HK-2 (cell line): ENCODE data around the gene ALDH3A2.

Experiments
- DNase-seq: peaks from one replicate; pipeline ENCODE4 v3.0.0-alpha.2; 2018; ENCODE audit not compliant: unreplicated experiment

Gene ALDH3A2

GRCh38 chr17:19648475-19649273 lies at the start of gene ALDH3A2:
Gene ALDH3A2 (plus strand): TSS chr17:19648751. CDS start chr17:19648972, 221 bp downstream.
- DNase-seq, result peak; percentile 98

GRCh38 chr17:19610311-19610710 lies 38.2 kb upstream of the ALDH3A2 start:
- no peak for DNase-seq

DNA sequence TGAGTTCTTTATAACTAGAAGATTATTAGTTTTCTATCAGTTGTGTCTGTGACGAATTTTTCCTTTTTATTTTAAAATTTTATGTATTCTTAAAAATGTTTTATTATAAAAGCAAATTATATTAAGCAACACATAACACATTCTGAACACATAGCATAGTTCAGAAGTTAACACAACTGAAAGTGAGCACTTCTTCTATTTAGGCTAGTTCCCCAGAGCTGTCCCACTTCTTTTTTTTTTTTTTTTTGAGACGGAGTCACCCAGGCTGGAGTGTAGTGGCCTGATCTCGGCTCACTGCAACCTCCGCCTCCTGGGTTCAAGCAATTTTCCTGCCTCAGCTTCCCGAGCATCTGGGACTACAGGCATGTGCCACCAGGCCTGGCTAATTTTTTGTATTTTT lies 37.7 kb upstream of the ALDH3A2 start:
- DNase-seq, result no peak

- no peak for DNase-seq
These were observed 34.6 kb upstream of the ALDH3A2 start for GRCh38 chr17:19613979-19614378.

DNA sequence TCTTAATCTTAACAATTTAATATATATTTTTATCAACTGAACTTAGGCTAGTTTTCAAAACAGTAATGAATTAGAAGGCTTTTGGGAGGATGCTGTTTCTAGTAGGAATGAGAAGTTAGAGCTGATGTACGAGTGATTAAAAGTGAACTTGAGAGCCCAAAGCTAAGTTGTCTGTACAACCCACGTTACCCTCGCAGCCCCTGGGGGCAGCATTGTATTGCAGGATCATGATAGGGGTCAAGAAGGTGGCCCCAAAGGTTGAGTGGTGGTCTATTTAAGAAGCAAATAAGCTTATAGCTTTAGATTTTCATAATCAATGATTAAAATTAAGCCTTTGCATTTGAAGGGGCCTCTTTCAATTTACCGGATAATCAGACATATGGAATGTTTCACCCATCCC lies 33.7 kb upstream of the ALDH3A2 start:
- DNase-seq, result no peak

DNA sequence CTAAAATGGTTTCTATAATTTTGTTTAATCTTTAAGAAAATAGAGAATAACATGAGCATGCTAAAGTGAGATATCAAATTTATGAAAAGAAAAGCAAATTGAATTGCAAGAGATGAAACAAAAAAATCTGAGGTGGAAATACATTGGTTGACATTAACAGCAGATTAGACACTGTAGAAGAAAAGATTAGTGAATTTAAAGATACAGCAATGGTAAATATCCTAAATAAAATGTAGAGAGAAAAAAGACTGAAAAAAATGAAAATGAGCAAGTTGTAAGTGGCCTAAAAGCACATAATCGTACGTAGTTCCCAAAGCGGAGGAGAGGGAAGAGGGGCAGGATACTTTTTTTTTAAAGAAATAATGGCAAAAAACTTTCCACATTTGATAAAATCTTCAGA lies 30.5 kb upstream of the ALDH3A2 start:
- DNase-seq, result no peak

DNA sequence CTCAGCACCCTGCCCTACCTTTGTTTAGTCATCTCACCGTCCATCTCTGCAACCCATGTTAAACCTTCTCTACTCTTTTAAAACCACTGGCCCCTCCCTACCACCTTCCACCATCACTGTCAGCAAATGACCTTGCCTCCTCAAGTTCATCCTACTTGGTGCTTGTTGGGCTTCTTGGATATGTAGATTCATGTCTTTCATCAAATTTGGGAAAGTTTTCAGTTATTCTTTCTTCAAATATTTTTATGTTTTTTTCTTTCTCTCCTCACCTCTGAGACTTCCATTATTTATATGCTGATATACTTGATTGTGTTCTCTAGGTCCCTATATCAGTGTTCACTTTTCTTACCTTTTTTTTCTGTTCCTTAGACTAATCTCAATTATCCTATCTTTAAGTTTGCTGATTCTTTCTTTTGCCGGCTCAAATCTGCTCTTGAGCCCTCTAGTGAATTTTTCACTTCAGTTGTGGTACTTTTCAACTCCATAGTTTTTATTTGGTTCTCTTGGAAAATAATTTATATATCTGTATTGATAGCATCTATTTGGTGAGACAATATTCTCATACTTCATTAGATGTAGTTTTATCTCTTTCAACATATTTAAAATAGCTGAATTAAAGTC lies 28.7 kb upstream of the ALDH3A2 start:
- DNase-seq, result no peak

DNA sequence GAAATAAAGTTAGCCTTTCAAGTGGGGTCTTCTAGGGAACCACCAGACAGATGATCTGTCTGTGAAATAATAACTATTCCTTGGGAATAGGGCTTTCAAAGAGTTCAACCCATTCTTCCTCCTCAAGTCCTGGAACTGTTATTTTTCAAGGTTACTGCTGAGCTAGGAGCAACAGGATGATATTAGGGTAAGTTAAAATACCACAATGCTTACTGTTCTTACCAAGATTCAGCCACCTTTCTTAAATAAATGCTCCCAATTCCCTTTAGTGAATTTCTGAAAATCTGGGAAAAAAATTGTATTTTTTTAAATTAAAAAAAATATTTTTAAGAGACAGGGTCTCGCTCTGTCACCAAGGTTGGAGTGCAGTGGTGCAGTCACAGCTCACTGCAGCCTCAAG lies 26.9 kb upstream of the ALDH3A2 start:
- no peak for DNase-seq

DNA sequence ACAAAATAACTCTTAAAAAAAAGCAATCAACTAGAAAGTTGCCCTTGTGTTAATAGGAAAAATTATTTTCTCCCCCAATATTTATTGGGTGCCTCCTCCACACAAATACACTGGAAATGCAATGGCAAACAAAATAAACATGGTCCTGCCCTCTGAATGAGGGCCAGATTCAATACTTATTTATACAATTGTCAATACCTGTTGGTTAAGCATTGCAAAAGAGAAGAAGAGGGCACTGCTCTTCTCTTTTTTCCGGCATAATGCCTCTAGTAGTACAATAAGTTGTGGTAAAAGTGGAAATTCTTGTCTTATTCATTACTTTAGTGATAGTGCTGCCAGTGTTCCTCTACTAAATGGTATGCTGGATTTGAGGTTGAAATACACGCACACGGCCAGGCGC lies 22.5 kb upstream of the ALDH3A2 start:
- DNase-seq, result no peak

DNA sequence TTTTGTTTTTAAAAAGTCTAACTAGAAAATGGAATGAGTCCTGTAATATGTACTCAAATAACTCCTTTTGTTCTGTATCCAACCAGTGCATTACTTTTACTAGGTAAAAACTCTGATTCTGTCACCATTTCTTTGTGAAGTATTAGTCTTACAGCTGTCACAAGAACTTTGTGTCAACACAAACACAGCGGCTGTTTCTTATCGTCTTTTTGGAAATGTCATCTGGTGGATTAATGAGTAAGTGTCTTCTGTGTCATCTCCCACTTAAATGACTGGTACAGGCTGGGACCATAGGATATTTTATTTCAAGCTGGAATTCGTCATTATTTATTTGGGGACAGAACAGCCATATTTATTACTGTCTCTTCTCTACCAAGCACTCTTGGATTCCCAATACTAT lies 19.1 kb upstream of the ALDH3A2 start:
- no peak for DNase-seq

DNA sequence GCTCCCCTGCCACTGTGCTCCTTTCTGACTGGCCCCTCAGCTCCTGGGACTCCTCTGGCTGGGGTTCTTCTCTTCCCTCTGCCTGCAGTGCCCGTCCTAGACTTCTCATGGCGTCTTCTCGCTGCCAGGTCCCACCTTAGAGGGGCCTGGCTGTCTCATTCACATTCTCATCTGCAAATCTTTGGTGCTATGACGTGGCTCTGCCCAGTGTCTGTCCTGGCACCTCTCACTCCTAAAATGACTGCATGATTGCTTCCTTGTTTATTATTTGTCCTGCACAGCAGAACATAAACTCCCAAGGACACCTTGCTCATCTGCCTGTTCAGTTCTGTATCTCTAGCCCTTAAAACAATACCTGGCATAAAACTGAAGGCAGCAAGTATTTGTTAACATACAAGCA lies 18.5 kb upstream of the ALDH3A2 start:
- no peak for DNase-seq

- no peak for DNase-seq
These were observed 17.9 kb upstream of the ALDH3A2 start for GRCh38 chr17:19630661-19631060.

DNA sequence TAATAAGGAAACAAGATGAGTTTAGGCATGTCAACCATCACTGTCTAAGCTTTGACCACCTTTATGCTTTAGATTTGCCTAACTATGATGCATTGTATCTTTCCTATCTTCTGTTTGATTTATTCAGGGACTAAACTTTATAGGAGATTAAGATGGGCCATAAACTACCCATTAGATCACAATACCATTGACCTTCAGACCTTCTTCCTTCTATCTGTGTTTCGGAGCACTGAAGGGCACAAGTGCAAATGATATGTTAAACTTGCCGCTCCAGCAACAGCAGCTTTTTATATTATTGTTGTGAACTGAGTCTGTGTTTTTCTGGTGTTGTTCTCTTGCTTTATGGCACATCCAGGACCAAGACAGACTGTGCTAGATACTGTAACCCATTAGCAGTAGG lies 16.6 kb upstream of the ALDH3A2 start:
- no peak for DNase-seq

DNA sequence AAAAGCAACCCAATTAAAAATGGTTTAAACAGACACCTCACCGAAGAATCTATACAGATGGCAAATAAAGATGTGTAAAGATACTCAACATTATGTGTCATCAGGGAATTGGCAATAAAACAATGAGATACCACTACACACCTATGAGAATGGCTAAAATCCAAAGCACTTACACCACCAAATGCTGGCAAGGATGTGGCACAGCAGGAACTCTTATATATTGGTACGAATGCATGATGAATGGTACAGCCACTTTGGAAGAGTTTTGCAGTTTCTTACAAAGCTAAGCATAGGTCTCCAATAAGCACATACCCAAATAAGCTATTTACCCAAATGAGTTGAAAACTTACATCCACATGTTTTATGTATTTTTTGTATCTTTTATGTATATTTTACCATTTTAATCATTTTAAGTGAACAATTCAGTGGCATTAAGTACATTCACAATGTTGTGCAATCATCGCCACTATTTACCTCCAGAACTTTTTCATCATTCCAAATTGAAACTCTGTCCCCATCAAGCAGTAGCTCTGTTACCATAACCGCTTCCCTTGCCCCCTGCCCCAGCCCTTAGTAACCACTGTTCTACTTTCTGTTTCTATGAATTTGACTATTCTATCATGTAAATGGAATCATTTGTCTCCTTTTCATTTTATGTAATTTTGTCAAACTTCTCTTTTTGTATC lies 6.7 kb upstream of the ALDH3A2 start:
- DNase-seq, result no peak

- DNase-seq, result no peak
These were observed 6.1 kb upstream of the ALDH3A2 start for GRCh38 chr17:19642373-19642893.

- DNase-seq, result no peak
These were observed 3.9 kb upstream of the ALDH3A2 start for GRCh38 chr17:19644493-19645210.

DNA sequence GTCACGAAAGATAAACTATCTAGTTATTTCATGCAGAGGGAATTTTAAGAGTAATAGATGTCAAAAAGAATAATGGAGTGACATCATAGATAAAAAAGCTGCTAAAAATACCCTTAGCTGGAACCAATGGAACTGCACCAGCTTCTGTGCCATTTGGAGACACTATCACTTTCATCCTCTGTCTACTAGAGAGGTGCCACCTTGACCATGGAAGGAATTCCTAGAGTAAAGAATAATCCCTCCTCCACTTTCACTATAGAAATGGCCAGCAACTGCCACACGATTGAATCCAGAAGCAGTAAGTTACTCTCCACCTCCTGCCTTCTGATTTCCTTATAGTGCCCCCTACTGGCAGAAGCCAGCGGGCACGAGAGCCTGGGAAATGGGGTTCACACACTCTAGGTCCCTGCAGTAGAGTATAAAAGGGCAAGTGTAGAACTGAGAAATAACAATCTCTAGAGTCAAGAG lies 2.8 kb upstream of the ALDH3A2 start:
- DNase-seq, result no peak

DNA sequence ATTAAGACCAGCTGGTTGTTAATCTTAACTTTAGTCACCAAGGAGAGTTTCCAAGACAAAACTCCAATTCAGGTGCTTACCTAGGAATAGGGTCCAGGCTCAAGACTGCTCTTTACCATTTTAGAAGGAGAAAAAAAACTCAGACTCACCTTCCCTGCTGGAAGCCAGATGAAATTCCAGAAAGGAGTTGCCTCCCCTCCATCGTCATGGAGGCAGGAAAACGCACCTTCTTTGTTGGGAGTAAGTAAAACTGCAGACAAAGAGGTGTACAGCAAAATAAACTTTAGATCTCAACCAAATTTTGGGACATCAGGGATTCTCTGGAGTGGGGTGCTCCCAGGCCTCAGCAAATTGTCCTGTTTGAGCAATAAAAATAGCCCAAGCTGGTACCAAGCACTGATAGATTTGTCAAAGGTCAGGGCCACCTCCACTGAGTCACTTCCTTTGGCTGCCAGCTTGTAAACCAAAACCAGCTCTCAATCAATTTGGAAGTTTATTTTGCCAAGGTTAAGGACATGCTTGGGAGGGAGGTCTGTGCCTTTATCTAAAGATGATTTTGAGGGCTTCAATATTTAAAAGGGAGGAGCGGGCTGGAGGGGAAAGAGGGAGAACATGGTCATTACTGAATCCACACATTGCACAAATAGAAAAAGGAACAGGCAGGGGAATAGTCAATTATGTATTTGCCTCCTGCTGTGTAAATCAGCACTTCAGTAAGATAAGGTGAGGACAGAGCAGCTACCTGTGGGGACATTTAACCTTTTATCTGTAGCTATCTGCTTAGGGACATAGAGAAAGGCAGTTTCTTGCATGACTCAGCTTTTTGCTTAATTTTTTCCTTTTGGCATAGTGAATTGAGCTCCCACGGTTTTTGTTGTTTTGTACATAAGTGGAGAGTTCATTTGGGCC lies 1.5 kb upstream of the ALDH3A2 start:
- DNase-seq, result peak; percentile 7

DNA sequence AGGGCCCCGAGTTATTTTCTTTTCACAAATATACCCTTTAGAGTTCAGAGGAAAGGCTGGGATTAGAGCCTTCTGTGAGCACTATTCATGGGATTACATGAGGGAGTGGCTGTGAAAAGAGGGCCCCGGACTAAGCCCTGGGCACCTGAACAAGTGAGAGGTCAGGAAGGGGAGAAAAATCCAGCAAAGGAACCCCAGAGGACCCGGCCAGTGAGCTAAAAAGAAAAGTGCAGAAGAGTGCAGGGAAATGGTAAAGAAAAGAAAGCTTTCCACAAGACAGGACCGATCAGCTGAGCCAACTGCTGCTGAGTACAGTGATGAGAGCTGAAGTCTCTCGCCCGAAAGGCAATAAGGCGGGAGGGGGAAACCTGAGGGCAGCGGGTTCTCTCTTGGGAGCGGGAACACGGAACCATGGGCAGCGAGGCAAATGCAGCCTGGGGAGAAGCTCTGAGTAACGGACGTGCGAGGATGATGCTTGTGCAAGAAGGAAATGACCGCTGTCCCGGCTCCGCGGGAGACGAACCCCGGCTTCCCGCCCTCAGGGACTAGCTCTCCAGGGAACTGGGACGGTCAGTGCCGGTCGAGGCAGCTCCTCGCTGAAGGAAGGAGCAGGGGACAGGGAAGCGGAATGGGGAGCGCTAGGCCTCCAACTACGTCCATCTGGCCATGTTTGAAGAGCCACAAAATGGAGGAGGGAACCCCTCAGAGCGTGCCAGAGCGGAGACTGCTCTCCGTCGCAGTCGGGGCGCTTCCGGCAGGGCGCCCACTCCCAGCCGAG lies 665 bp upstream of the ALDH3A2 start:
- peak; percentile 76 for DNase-seq

GRCh38 chr17:19649274-19649541 lies 657 bp downstream of the ALDH3A2 start:
- DNase-seq, result no peak
